ENCODE results near the gene IL16.

DNA sequence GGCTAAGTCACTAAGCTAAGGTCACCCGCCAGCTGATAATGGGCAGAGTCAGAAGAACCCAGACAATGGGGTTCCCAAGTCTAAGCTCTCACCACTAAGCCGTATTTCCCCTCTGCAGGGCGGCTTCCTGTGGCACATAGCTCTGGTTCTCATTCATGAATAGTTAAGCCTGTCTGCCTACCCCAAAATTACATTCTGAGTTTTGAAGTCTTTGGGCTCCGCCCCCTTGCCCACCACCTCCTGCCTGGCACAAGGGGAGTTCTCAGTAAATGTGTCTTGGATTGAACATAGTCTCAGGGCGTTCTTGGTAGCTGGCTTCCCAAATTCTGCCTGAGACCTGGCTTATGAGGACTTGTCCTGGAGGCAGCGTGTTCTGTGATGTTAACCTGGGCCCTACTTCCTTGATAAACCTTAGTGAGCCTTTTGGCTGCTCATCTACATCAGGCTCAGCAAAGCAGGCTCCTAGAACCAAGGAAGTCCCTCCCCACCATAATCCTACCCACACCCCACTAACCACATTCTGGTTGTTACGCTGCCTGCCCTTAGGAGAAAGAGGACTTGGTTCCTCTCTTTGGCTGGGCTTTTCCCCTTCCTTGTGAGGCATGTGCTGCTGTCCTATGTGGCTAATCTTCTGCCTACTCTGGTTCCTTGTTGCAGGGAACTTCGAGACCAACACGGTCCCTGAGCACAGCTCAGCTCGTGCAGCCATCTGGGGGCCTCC lies 72.4 kb downstream of the IL16 start:
- TF ChIP-seq POLR2AphosphoS5 (IDR thresholded peaks at IDR 0.05) (no peak), MXI1 (conservative IDR thresholded peaks at IDR 0.05; ENCODE audit: poor library complexity, severe bottlenecking) (no peak), CTCF (IDR thresholded peaks at IDR 0.05; ENCODE audit: poor library complexity, severe bottlenecking) (no peak), EZH2 (IDR thresholded peaks at IDR 0.05; ENCODE audit: borderline replicate concordance, insufficient read depth, low read length, poor library complexity, severe bottlenecking) (no peak), SMC3 (conservative IDR thresholded peaks at IDR 0.05; ENCODE audit: poor library complexity) (no peak), TAF1 (IDR thresholded peaks at IDR 0.05; ENCODE audit: low read depth) (no peak), RAD21 (conservative IDR thresholded peaks at IDR 0.05) (no peak)
- TF ChIP-seq, protein P1, sequence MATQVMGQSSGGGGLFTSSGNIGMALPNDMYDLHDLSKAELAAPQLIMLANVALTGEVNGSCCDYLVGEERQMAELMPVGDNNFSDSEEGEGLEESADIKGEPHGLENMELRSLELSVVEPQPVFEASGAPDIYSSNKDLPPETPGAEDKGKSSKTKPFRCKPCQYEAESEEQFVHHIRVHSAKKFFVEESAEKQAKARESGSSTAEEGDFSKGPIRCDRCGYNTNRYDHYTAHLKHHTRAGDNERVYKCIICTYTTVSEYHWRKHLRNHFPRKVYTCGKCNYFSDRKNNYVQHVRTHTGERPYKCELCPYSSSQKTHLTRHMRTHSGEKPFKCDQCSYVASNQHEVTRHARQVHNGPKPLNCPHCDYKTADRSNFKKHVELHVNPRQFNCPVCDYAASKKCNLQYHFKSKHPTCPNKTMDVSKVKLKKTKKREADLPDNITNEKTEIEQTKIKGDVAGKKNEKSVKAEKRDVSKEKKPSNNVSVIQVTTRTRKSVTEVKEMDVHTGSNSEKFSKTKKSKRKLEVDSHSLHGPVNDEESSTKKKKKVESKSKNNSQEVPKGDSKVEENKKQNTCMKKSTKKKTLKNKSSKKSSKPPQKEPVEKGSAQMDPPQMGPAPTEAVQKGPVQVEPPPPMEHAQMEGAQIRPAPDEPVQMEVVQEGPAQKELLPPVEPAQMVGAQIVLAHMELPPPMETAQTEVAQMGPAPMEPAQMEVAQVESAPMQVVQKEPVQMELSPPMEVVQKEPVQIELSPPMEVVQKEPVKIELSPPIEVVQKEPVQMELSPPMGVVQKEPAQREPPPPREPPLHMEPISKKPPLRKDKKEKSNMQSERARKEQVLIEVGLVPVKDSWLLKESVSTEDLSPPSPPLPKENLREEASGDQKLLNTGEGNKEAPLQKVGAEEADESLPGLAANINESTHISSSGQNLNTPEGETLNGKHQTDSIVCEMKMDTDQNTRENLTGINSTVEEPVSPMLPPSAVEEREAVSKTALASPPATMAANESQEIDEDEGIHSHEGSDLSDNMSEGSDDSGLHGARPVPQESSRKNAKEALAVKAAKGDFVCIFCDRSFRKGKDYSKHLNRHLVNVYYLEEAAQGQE (IDR thresholded peaks at IDR 0.05; ENCODE audit: borderline replicate concordance) = no peak

Measured in neural cell (in vitro differentiated cells).